Activated B cell treated with CpG ODN at 0.5 μM for 24 hours (primary cell): ENCODE data around the gene ZC3H8. TPM values are rescaled to one million over a fixed set of nuclear protein-coding genes. Genes with fewer than 3 reads are reported as not detected.

Source experiments
- ATAC-seq: fragments of 200-7000 bp; cut with Tn5 transposase; one replicate; pipeline ENCODE4 v1.10.0; 2021; ENCODE audit warnings: low read depth, mild to moderate bottlenecking, moderate library complexity
- CTCF ChIA-PET: fragments of 350-600 bp; sonication (Branson Sonifier 250); formaldehyde crosslinking; loops from one replicate; lab custom pipeline; 2021; ENCODE audit warnings: antibody characterized with exemption; lab: Charles Lee
- POLR2A ChIA-PET: fragments of 350-600 bp; sonication (Branson Sonifier 250); formaldehyde crosslinking; loops from one replicate; lab custom pipeline; 2021; ENCODE audit warnings: antibody characterized with exemption; lab: Charles Lee
- DNase-seq: peaks from one replicate; pipeline ENCODE4 v3.0.0; 2022
- H3K27ac Mint-ChIP-seq: one replicate; pipeline ENCODE4 v1.8.0; 2020; ENCODE audit warnings: mixed read lengths
- H3K27me3 Mint-ChIP-seq: one replicate; pipeline ENCODE4 v1.8.0; 2021; ENCODE audit warnings: mixed read lengths
- H3K36me3 Mint-ChIP-seq: one replicate; pipeline ENCODE4 v1.8.0; 2021; ENCODE audit warnings: low read depth, mixed read lengths
- H3K4me1 Mint-ChIP-seq: one replicate; pipeline ENCODE4 v1.8.0; 2021; ENCODE audit warnings: mixed read lengths
- H3K4me3 Mint-ChIP-seq: one replicate; pipeline ENCODE4 v1.8.0; 2020; ENCODE audit warnings: mild to moderate bottlenecking, mixed read lengths
- H3K9me3 Mint-ChIP-seq: one replicate; pipeline ENCODE4 v1.8.0; 2020; ENCODE audit warnings: mixed read lengths
- CTCF ChIP-seq: fragments of 200-600 bp; IDR thresholded peaks from one replicate; pipeline ENCODE4 v1.8.0; 2022; ENCODE audit warnings: antibody characterized with exemption, mild to moderate bottlenecking
- intact Hi-C: fragments of 100-400 bp; cut with micrococcal nuclease; formaldehyde crosslinking; loops from one replicate; pipeline ENCODE4 v1.15.1; 2024
- total RNA-seq: library from RNA; stranded (reverse); gene quantifications from 2 replicates; pipeline ENCODE4 v1.2.3, GENCODE V29; 2022

ZC3H8 gene
- total RNA-seq, 1 donor from 2014 or later, result 25.7 TPM

- H3K4me3 Mint-ChIP-seq, result no peak overlapping the region
- no peaks in the 10 kb centered on the region for H3K4me1 Mint-ChIP-seq
- ChIA-PET CTCF (no interaction called here), POLR2A (no interaction called here)
- TF ChIP-seq CTCF, result no peak
- no peak for ATAC-seq
- no peaks in the 10 kb centered on the region for H3K27me3 Mint-ChIP-seq
- H3K27ac Mint-ChIP-seq, result no peak overlapping the region
- intact Hi-C loops, result no loop called here
- H3K9me3 Mint-ChIP-seq, result no peaks in the 10 kb centered on the region
- no peak for DNase-seq
- H3K36me3 Mint-ChIP-seq, result peaks cover 44% of the 10 kb centered on the region
These were observed 15.0 kb downstream of the ZC3H8 start for GRCh38 chr2:112239862-112240261.

- H3K27ac Mint-ChIP-seq, result no peak overlapping the region
- peaks cover 52% of the 10 kb centered on the region for H3K36me3 Mint-ChIP-seq
- CTCF ChIA-PET, result no interaction called here
- intact Hi-C loops, result no loop called here
- POLR2A ChIA-PET, result interaction anchor here (0.6 kb wide), 1 partner anchor 203 kb away, joined by 3 read pairs; the partner anchor contains the start of gene RGPD8
- H3K9me3 Mint-ChIP-seq, result peaks cover 2% of the 10 kb centered on the region
- no peaks in the 10 kb centered on the region for H3K27me3 Mint-ChIP-seq
- DNase-seq (no peak), ATAC-seq (no peak)
- H3K4me3 Mint-ChIP-seq, result no peak overlapping the region
- H3K4me1 Mint-ChIP-seq, result no peaks in the 10 kb centered on the region
- no peak for TF ChIP-seq CTCF
These were observed 24.5 kb downstream of the ZC3H8 start for GRCh38 chr2:112230371-112230770.

DNA sequence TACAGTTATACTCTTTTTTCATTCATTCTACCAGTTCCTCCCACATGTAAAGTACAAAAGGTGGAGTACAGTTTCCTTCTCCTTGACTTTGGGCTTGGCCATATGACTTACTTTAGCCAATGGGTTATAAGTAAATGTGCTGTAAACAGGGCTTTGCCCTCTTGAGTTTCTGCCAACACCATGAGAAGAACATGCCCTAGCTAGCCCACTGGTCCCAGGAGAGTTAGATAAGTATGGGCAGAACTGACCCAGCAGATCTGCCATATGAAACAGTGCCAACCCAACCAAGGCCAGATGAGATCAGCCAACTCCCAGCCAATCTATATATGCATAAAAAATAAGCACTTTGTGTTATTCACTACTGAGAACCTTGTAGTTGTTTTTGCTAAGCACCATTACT lies 25.5 kb downstream of the ZC3H8 start:
- ChIA-PET CTCF (no interaction called here), POLR2A (interaction anchor here (0.7 kb wide), 1 partner anchor 26 kb away, joined by 3 read pairs; no protein-coding TSS in a partner anchor)
- intact Hi-C loops, result no loop called here
- Mint-ChIP-seq H3K27ac (no peak overlapping the region), H3K4me3 (no peak overlapping the region), H3K27me3 (no peaks in the 10 kb centered on the region), H3K36me3 (peaks cover 54% of the 10 kb centered on the region), H3K9me3 (peaks cover 2% of the 10 kb centered on the region), H3K4me1 (no peaks in the 10 kb centered on the region)
- TF ChIP-seq CTCF, result no peak
- no peak for ATAC-seq
- DNase-seq, result no peak

GRCh38 chr2:112220831-112221230 lies 34.0 kb downstream of the ZC3H8 start:
- intact Hi-C loops, result no loop called here
- H3K4me3 Mint-ChIP-seq, result no peak overlapping the region
- CTCF ChIA-PET, result no interaction called here
- peaks cover 9% of the 10 kb centered on the region for H3K9me3 Mint-ChIP-seq
- POLR2A ChIA-PET, result no interaction called here
- H3K27ac Mint-ChIP-seq, result no peak overlapping the region
- peaks cover 47% of the 10 kb centered on the region for H3K36me3 Mint-ChIP-seq
- no peaks in the 10 kb centered on the region for H3K4me1 Mint-ChIP-seq
- TF ChIP-seq CTCF, result no peak
- DNase-seq (no peak), ATAC-seq (no peak)
- H3K27me3 Mint-ChIP-seq, result no peaks in the 10 kb centered on the region

DNA sequence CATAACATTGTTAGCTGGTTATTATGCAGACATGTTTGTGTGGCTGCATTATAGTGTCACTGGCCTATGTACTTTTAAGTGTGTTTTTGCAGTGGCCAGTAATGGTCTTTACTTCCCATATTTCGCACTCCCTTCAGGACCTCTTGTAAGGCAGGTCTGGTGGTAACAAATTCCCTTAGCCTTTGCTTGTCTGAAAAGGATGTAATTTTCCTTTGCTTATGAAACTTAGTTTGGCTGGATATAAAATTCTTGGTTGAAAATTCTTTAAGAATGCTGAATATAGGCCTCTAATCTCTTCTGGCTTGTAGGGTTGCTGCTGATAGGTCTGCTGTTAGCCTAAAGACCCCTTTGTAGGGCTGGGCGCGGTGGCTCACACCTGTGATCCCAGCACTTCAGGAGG lies 34.7 kb downstream of the ZC3H8 start:
- ChIA-PET CTCF (no interaction called here), POLR2A (no interaction called here)
- Mint-ChIP-seq H3K27ac (no peak overlapping the region), H3K4me3 (no peak overlapping the region), H3K36me3 (peaks cover 47% of the 10 kb centered on the region), H3K27me3 (no peaks in the 10 kb centered on the region), H3K4me1 (no peaks in the 10 kb centered on the region), H3K9me3 (peaks cover 9% of the 10 kb centered on the region)
- ATAC-seq (no peak), DNase-seq (no peak)
- intact Hi-C loops, result no loop called here
- no peak for TF ChIP-seq CTCF
